Mesenchymal stem cell (in vitro differentiated cells and primary cell): ENCODE measurements around the gene YIPF2.

Source experiments
- DNase-seq: peaks from one replicate; pipeline ENCODE4 v3.0.0-alpha.2; 2013
- H2AFZ ChIP-seq: one replicate; pipeline ENCODE4 v1.6.1; 2013; ENCODE audit warnings: low read depth, mild to moderate bottlenecking, control low read depth, inconsistent platforms, low read length, moderate library complexity
- H2AK5ac ChIP-seq: 2 replicates; pipeline ENCODE4 v1.6.1; 2013; ENCODE audit warnings: low read length, moderate library complexity, mild to moderate bottlenecking, inconsistent platforms; ENCODE audit not compliant: severe bottlenecking
- H2BK120ac ChIP-seq: one replicate; pipeline ENCODE4 v1.6.1; 2013; ENCODE audit warnings: low read depth, mild to moderate bottlenecking, inconsistent platforms, low read length, moderate library complexity
- H2BK12ac ChIP-seq, 2 experiments: one replicate each; pipeline ENCODE4 v1.6.1; 2013; ENCODE audit warnings: inconsistent platforms in 2 of 2, low read length in 2 of 2, mild to moderate bottlenecking in 2 of 2, moderate library complexity in 2 of 2, control low read depth in 1 of 2
- H2BK15ac ChIP-seq: one replicate; pipeline ENCODE4 v1.6.1; 2013; ENCODE audit warnings: mild to moderate bottlenecking, low read depth, inconsistent platforms; ENCODE audit not compliant: poor library complexity, severe bottlenecking
- H2BK5ac ChIP-seq: 2 replicates; pipeline ENCODE4 v1.6.1; 2013; ENCODE audit warnings: low read depth, mild to moderate bottlenecking, low read length, control low read depth, inconsistent platforms; ENCODE audit not compliant: poor library complexity, severe bottlenecking
- H3K14ac ChIP-seq, 2 experiments: one replicate each; pipeline ENCODE4 v1.6.1; 2013; ENCODE audit warnings: inconsistent platforms in 2 of 2, low read length in 2 of 2, control low read depth in 1 of 2, mild to moderate bottlenecking in 1 of 2, moderate library complexity in 1 of 2
- H3K18ac ChIP-seq, 2 experiments: one replicate each; pipeline ENCODE4 v1.6.1; 2013; ENCODE audit warnings: inconsistent platforms in 2 of 2, low read length in 2 of 2, control low read depth in 1 of 2, low read depth in 1 of 2, mild to moderate bottlenecking in 1 of 2
- H3K23ac ChIP-seq, 2 experiments: one replicate each; pipeline ENCODE4 v1.6.1; 2013; ENCODE audit warnings: inconsistent platforms in 2 of 2, low read length in 2 of 2, mild to moderate bottlenecking in 2 of 2, moderate library complexity in 2 of 2, control low read depth in 1 of 2
- H3K27ac ChIP-seq: 2 replicates; pipeline ENCODE4 v1.5.1; 2013; ENCODE audit warnings: mild to moderate bottlenecking, moderate library complexity, low read length, control low read depth, inconsistent platforms; ENCODE audit not compliant: poor library complexity, severe bottlenecking
- H3K27me3 ChIP-seq, 2 experiments: 2 replicates each; pipeline versions ENCODE4 v1.6.1 to v1.7.0; 2013; ENCODE audit warnings: low read length in 2 of 2, mild to moderate bottlenecking in 2 of 2, moderate library complexity in 2 of 2, control low read depth in 1 of 2, inconsistent platforms in 1 of 2; ENCODE audit not compliant: control insufficient read depth in 1 of 2, insufficient read depth in 1 of 2
- H3K36me3 ChIP-seq, 2 experiments: 2 replicates each; pipeline versions ENCODE4 v1.6.1 to v1.7.0; 2013; ENCODE audit warnings: low read length in 2 of 2, control low read depth in 1 of 2, inconsistent platforms in 1 of 2, low read depth in 1 of 2, mild to moderate bottlenecking in 1 of 2; ENCODE audit not compliant: insufficient read depth in 2 of 2, control insufficient read depth in 1 of 2
- H3K4ac ChIP-seq, 2 experiments: one replicate each; pipeline ENCODE4 v1.6.1; 2013; ENCODE audit warnings: inconsistent platforms in 2 of 2, low read length in 2 of 2, mild to moderate bottlenecking in 2 of 2, moderate library complexity in 2 of 2, control low read depth in 1 of 2, low read depth in 1 of 2
- H3K4me1 ChIP-seq: 2 replicates; pipeline ENCODE4 v1.6.1; 2013; ENCODE audit warnings: low read depth, low read length, control low read depth; ENCODE audit not compliant: control insufficient read depth, insufficient read depth
- H3K4me2 ChIP-seq: 2 replicates; pipeline ENCODE4 v1.6.1; 2013; ENCODE audit warnings: low read length, mild to moderate bottlenecking, inconsistent platforms; ENCODE audit not compliant: poor library complexity, severe bottlenecking
- H3K4me3 ChIP-seq, 2 experiments: 2 replicates each; pipeline versions ENCODE4 v1.5.1 to v1.7.0; 2013; ENCODE audit warnings: low read length in 2 of 2, mild to moderate bottlenecking in 2 of 2, control low read depth in 1 of 2, low read depth in 1 of 2; ENCODE audit not compliant: insufficient read depth in 1 of 2
- H3K79me1 ChIP-seq: replicated peaks from 2 replicates; pipeline ENCODE4 v1.6.1; 2013; ENCODE audit warnings: mild to moderate bottlenecking, control low read depth, low read length, inconsistent platforms; ENCODE audit not compliant: poor library complexity, severe bottlenecking
- H3K9ac ChIP-seq: 2 replicates; pipeline ENCODE4 v1.7.0; 2013; ENCODE audit warnings: mild to moderate bottlenecking, low read length, moderate library complexity
- H3K9me3 ChIP-seq: 2 replicates; pipeline ENCODE4 v1.7.0; 2013; ENCODE audit warnings: mild to moderate bottlenecking, low read length; ENCODE audit not compliant: control insufficient read depth
- H4K8ac ChIP-seq: one replicate; pipeline ENCODE4 v1.6.1; 2013; ENCODE audit warnings: inconsistent platforms, mild to moderate bottlenecking, low read length, moderate library complexity
- H4K91ac ChIP-seq: one replicate; pipeline ENCODE4 v1.6.1; 2013; ENCODE audit warnings: mild to moderate bottlenecking, low read length, inconsistent platforms
- WGBS: methylation state at CpG from one replicate; pipeline ENCODE4 v1.1.7; 2013; ENCODE audit warnings: mixed read lengths; 5-methylcytosine and 5-hydroxymethylcytosine counted together

The YIPF2 gene

GRCh38 chr19:10876459-10877240, 51.8 kb downstream of the YIPF2 start:
- Histone ChIP-seq H3K18ac (no peak overlapping the region), H3K9ac (no peak overlapping the region), H3K36me3 (peaks cover 0 to 7% of the 10 kb centered on the region in 2 experiments), H3K27me3 (no peaks in the 10 kb centered on the region), H2BK5ac (no peak overlapping the region), H2BK15ac (no peak overlapping the region), H2AK5ac (no peak overlapping the region), H3K4ac (no peak overlapping the region), H2AFZ (no peak overlapping the region), H4K8ac (no peak overlapping the region), H2BK120ac (no peak overlapping the region), H3K4me1 (peaks cover 17% of the 10 kb centered on the region), H3K27ac (no peak overlapping the region), H3K4me2 (no peak overlapping the region), H3K79me1 (peaks cover 36% of the 10 kb centered on the region), H3K23ac (no peak overlapping the region), H3K4me3 (no peak overlapping the region), H3K14ac (peak overlapping the region in 1 of 2 experiments; percentile 53), H2BK12ac (no peak overlapping the region), H3K9me3 (no peaks in the 10 kb centered on the region), H4K91ac (no peak overlapping the region)
- 87% methylated on average over 10 of the region's 10 CpGs for WGBS
- no peak for DNase-seq

- H3K27me3 ChIP-seq, result no peaks in the 10 kb centered on the region
- no peak overlapping the region for H3K4me3 ChIP-seq
- H3K27ac ChIP-seq, result no peak overlapping the region
- peaks cover 11% of the 10 kb centered on the region for H3K4me1 ChIP-seq
- no peak overlapping the region for H3K23ac ChIP-seq
- DNase-seq, result no peak
- no peak overlapping the region for H2AFZ ChIP-seq
- peak overlapping the region; percentile 8 for H3K9ac ChIP-seq
- peaks cover 19% of the 10 kb centered on the region for H3K79me1 ChIP-seq
- no peak overlapping the region for H3K18ac ChIP-seq
- no peak overlapping the region for H3K4me2 ChIP-seq
- no peak overlapping the region for H2BK15ac ChIP-seq
- no peaks in the 10 kb centered on the region for H3K9me3 ChIP-seq
- no peak overlapping the region for H2AK5ac ChIP-seq
- H2BK120ac ChIP-seq, result no peak overlapping the region
- H3K36me3 ChIP-seq, result peaks cover 0 to 4% of the 10 kb centered on the region in 2 experiments
- no peak overlapping the region for H4K8ac ChIP-seq
- no peak overlapping the region for H2BK5ac ChIP-seq
- H3K14ac ChIP-seq, result no peak overlapping the region
- 100% methylated on average over 1 of the region's 1 CpG for WGBS
- no peak overlapping the region for H3K4ac ChIP-seq
- no peak overlapping the region for H4K91ac ChIP-seq
- no peak overlapping the region for H2BK12ac ChIP-seq
These were observed 54.4 kb downstream of the YIPF2 start for GRCh38 chr19:10874024-10874423.

DNA sequence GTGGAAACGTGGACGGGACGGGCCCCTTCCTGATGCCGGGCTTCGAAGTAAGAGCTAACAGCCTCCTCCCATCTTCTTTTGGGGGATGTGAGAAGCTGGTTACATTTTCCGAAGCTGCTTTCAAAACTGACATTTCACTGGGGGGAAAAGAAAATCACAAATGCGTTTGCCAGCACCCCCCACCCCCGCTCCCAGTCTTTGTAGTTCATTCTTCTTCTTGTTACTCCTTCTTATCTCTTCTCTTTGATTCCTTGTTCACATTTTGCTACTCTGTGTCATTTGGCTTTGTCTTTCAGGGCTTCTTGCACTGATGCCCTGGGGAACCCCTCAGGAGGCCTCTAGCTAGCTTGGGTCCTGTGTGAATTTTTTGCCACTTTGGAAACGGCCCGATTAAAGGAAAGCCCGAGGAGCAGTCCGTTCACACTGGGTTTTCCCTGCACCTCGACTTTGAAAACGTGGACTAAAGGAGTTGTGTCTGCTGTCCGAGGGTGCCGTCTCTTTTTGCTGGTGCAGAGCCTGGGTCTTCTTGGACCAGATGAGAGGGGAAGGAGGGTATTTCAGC, 55.8 kb downstream of the YIPF2 start:
- H3K9me3 ChIP-seq, result no peaks in the 10 kb centered on the region
- DNase-seq, result no peak

More for the DNA sequence above, 55.8 kb downstream of the YIPF2 start:
- Histone ChIP-seq H2BK12ac (peak overlapping the region in 1 of 2 experiments; percentile 34), H3K79me1 (peaks cover 15% of the 10 kb centered on the region), H3K4ac (peak overlapping the region in 1 of 2 experiments; percentile 98), H2BK120ac (no peak overlapping the region), H2BK15ac (no peak overlapping the region), H4K8ac (peak overlapping the region; percentile 93), H3K14ac (peak overlapping the region in 1 of 2 experiments; percentile 100), H3K18ac (peak overlapping the region in 1 of 2 experiments; percentile 100), H2BK5ac (no peak overlapping the region), H3K23ac (no peak overlapping the region), H4K91ac (no peak overlapping the region), H3K4me2 (peak overlapping the region; percentile 92), H2AFZ (peak overlapping the region; percentile 10), H3K36me3 (peaks cover 0 to 4% of the 10 kb centered on the region in 2 experiments), H3K4me1 (peaks cover 9% of the 10 kb centered on the region), H3K27ac (peak overlapping the region; percentile 25), H3K9ac (peak overlapping the region; percentile 90), H2AK5ac (no peak overlapping the region), H3K4me3 (peak overlapping the region; percentile 86 to 97), H3K27me3 (no peaks in the 10 kb centered on the region)
- WGBS, result 8% methylated on average over 13 of the region's 16 CpGs
